ENCODE measurements around the gene P4HA2.

Gene P4HA2

GRCh38 chr5:132267166-132267739 lies 39.6 kb upstream of the P4HA2 start:
- DNase-seq (ENCODE audit: low read depth), result no peak
- TF ChIP-seq, protein P1, sequence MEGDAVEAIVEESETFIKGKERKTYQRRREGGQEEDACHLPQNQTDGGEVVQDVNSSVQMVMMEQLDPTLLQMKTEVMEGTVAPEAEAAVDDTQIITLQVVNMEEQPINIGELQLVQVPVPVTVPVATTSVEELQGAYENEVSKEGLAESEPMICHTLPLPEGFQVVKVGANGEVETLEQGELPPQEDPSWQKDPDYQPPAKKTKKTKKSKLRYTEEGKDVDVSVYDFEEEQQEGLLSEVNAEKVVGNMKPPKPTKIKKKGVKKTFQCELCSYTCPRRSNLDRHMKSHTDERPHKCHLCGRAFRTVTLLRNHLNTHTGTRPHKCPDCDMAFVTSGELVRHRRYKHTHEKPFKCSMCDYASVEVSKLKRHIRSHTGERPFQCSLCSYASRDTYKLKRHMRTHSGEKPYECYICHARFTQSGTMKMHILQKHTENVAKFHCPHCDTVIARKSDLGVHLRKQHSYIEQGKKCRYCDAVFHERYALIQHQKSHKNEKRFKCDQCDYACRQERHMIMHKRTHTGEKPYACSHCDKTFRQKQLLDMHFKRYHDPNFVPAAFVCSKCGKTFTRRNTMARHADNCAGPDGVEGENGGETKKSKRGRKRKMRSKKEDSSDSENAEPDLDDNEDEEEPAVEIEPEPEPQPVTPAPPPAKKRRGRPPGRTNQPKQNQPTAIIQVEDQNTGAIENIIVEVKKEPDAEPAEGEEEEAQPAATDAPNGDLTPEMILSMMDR (IDR thresholded peaks at IDR 0.05; ENCODE audit: low read length, missing control alignments), result no peak
- H3K4me3 ChIP-seq (replicated peaks; ENCODE audit: low read depth, low read length), result no peak overlapping the region

DNA sequence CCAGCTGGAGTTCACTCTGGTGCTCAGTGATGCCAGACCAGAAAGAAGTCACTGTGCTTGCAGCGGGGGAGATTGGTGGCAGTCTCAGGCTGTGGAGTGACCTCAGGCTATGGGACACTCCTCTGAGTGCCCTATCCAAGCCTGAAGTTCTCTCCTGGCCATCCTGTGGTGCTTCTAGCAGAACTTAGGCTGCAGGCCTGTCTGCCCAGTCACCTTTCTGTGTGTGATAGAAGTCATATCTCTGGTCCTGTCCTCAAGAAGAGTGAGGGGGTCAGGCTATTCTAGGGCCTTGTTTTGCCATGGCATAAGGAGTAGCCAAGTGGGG lies 39.1 kb upstream of the P4HA2 start:
- DNase-seq (ENCODE audit: low read depth), result no peak
- H3K4me3 ChIP-seq (replicated peaks; ENCODE audit: low read depth, low read length), result no peak overlapping the region
- TF ChIP-seq, protein P1 (IDR thresholded peaks at IDR 0.05; ENCODE audit: low read length, missing control alignments), result no peak

DNA sequence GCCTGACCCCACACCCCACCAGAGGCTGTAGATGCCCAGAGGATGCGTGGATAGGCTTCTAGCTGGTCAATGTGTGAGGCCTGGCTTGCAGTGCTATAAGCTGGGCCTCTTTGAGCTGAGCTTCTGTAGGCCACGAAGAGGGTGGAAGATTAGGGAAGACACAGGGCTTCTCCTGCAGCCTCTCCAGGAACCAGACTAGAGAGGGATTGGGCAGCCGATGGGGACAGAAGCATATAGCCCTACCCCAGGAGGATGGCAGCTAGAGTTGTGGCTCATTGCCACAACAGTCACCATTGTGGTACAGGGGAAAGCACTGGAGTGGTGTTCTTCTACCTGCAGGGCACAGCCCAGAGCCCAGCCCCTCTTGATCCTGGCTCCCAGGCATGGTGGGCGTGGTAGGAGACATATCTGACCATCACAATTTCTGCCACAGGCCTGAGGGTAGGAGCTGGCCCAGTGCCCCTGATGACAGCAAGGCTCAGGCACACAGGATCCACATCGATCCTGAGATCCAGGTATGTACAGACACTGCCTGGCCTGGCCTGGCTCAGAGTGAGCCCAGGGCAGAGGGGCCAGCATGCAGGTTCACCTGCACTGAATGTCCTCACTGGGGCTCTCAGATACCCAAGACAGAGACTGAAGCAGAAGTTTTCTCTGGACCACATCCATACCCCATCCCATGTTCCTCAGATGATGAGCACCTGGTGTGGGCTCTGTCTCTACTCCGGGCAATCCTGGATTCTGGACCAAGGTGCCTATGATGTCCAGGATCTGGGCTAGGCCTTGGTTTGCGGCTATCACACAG lies 38.6 kb upstream of the P4HA2 start:
- TF ChIP-seq, protein P1 (IDR thresholded peaks at IDR 0.05; ENCODE audit: low read length, missing control alignments), result no peak
- DNase-seq (ENCODE audit: low read depth), result no peak
- no peak overlapping the region for H3K4me3 ChIP-seq (replicated peaks; ENCODE audit: low read depth, low read length)

GRCh38 chr5:132265336-132266030 lies 37.8 kb upstream of the P4HA2 start:
- no peak overlapping the region for H3K4me3 ChIP-seq (replicated peaks; ENCODE audit: low read depth, low read length)
- TF ChIP-seq, protein P1 (IDR thresholded peaks at IDR 0.05; ENCODE audit: low read length, missing control alignments), result peak; percentile 8
- peak; percentile 96 for DNase-seq (ENCODE audit: low read depth)

DNA sequence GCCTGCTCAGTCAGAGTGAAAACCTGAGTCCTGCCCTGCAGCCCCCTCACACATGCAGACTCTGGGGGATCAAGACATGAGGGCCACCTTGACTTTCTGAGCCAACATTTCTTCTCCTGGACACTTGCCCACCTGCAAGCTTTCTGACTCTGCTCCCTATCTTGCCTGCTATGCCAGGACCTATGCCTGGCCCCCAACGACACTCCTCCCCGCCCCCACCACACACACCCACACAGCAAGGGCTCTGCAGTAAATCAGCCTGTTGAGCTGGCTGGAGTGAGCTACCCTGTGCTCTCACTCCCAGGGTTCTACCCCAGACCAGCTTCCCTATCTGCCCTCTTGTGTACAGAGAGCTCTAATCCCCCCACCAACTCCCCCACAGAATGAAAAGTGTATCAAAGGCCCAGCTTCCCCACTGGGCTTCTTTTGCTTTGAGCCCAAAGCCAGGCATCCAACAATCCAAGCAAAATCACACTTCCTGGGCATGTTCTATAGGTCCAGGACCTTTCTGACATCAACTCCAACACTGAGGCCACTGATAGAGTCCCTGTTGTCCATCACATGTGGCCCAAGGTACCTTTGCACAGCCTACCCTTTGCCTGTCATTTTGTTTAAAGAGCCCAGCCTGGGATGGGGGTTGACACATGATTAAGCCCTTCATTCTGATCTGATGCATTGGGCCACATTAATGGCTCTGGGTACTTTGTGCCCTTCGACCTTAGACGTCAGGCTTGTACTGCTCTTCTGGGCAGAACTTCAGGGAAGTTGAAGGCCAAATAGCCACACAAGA lies 37.1 kb upstream of the P4HA2 start:
- no peak for DNase-seq (ENCODE audit: low read depth)
- H3K4me3 ChIP-seq (replicated peaks; ENCODE audit: low read depth, low read length), result no peak overlapping the region
- TF ChIP-seq, protein P1 (IDR thresholded peaks at IDR 0.05; ENCODE audit: low read length, missing control alignments), result no peak

GRCh38 chr5:132263548-132264261 lies 36.1 kb upstream of the P4HA2 start:
- DNase-seq (ENCODE audit: low read depth), result peak; percentile 69

More at GRCh38 chr5:132263548-132264261, 36.1 kb upstream of the P4HA2 start:
- TF ChIP-seq, protein P1 (IDR thresholded peaks at IDR 0.05; ENCODE audit: low read length, missing control alignments), result peak; percentile 12
- H3K4me3 ChIP-seq (replicated peaks; ENCODE audit: low read depth, low read length), result no peak overlapping the region
